Sigmoid colon (tissue), 7 donors: ENCODE measurements around the gene RBCK1. TPM values are rescaled to one million over a fixed set of nuclear protein-coding genes. Genes with fewer than 3 reads are reported as not detected.
"Not testable (repeated sequence)": the region's sequence is repeated elsewhere in the genome, so short reads cannot be mapped to it uniquely, and the experiment has no call there.

Source experiments
- DNase-seq: peaks from one replicate; pipeline ENCODE4 v3.0.0-alpha.2; 2019
- H3K27ac ChIP-seq, 4 donors: fragments of 200-600 bp; sonication (generic); one replicate each; pipeline ENCODE4 v1.5.1; 2016 to 2019; ENCODE audit warnings: mild to moderate bottlenecking in 1 of 4
- H3K27me3 ChIP-seq, 3 donors: fragments of 200-600 bp; sonication (generic); one replicate each; pipeline ENCODE4 v1.5.1; 2019; ENCODE audit warnings: mild to moderate bottlenecking in 1 of 3
- H3K36me3 ChIP-seq, 4 donors: fragments of 200-600 bp; sonication (generic); one replicate each; pipeline ENCODE4 v1.5.1; 2016 to 2019
- H3K4me1 ChIP-seq, 4 donors: fragments of 200-600 bp; sonication (generic); one replicate each; pipeline ENCODE4 v1.5.1; 2017 to 2019
- H3K4me3 ChIP-seq, 4 donors: fragments of 200-600 bp; sonication (generic); one replicate each; pipeline ENCODE4 v1.5.1; 2017 to 2019; ENCODE audit warnings: mild to moderate bottlenecking in 2 of 4, moderate library complexity in 1 of 4
- H3K9me3 ChIP-seq, 4 donors: fragments of 200-600 bp in 3 of 4; sonication (generic) in 3 of 4; one replicate each; pipeline versions ENCODE4 v1.5.1 to v1.6.1; 2013 to 2019
- EP300 ChIP-seq, 4 donors: sonication (generic); formaldehyde crosslinking; IDR thresholded peaks; one replicate each; pipeline ENCODE4 v1.6.1; 2017; ENCODE audit warnings: antibody characterized with exemption in 4 of 4
- POLR2A ChIP-seq, 2 donors: fragments of 450-650 bp; IDR thresholded peaks; one replicate each; pipeline ENCODE4 v1.6.1; 2016; ENCODE audit warnings: antibody characterized with exemption in 2 of 2, mild to moderate bottlenecking in 2 of 2, moderate library complexity in 2 of 2
- POLR2AphosphoS5 ChIP-seq, 4 donors: sonication (generic); formaldehyde crosslinking; IDR thresholded peaks; one replicate each; pipeline ENCODE4 v1.6.1; 2017; ENCODE audit warnings: antibody characterized with exemption in 4 of 4
- WGBS, 2 donors: extraction: QIAGEN DNeasy Blood & Tissue Kit; methylation state at CpG; one replicate each; pipeline ENCODE4 v1.1.7; 2013; 5-methylcytosine and 5-hydroxymethylcytosine counted together
- intact Hi-C: fragments of 100-400 bp; cut with DNase I; formaldehyde crosslinking; loops from one replicate; pipeline ENCODE4 v1.15.1; 2023
- polyA plus RNA-seq, 3 donors: library from polyadenylated mRNA; stranded (reverse); fragments of 200-250 nt; gene quantifications; one replicate each; pipeline ENCODE4 v1.2.3, GENCODE V29; 2013
- total RNA-seq, 4 donors: library from RNA; depleted of rRNA; stranded (reverse); fragments of >200 nt; gene quantifications; one replicate each; pipeline ENCODE4 v1.1.0, GENCODE V29; 2016
- TF ChIP-seq, protein P1 (sequence below), 4 experiments: fragments of 450-650 bp in 3 of 4; fragments of 200-600 bp in 1 of 4; IDR thresholded peaks; one replicate each; pipeline ENCODE4 v1.5.1; 2016 to 2019; ENCODE audit warnings: antibody characterized with exemption in 4 of 4, mild to moderate bottlenecking in 3 of 4, moderate library complexity in 2 of 4
- donor health status: healthy with polysubstance abuse.
- donor health status: Bipolar disorder and iron deficiency.
- donor health status: healthy.

The RBCK1 gene
- total and polyA plus RNA-seq, 7 donors = 60.7 to 197 (median 77.5) TPM

DNA sequence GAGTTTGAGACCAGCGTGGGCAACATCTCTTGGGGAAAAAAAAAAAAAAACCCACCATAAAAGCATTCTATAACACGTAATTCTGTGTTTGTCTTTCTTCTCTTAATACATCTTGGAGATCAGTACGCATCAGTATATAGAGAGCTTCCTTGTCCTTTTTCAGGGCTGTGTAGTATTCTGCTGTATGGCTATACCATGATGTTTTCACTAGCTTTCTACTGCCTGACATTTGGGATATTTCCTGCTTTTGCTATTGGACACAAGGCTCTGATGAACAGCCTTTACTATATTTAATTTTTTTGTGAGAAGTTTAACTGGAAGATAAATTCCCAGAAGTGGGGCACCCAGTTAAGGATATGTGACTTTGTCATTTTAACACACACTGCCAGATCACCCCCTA, 20.6 kb upstream of the RBCK1 start:
- Histone ChIP-seq H3K4me3 (no peak overlapping the region), H3K4me1 (no peaks in the 10 kb centered on the region), H3K9me3 (no peaks in the 10 kb centered on the region), H3K27ac (no peak overlapping the region), H3K27me3 (peaks cover 0 to 6% (median under 1%) of the 10 kb centered on the region in 3 donors), H3K36me3 (peaks cover 0 to 5% (median 0%) of the 10 kb centered on the region in 4 donors)
- no peak for DNase-seq
- WGBS, 2 donors = 94 to 96% methylated on average over 3 of the region's 3 CpGs
- TF ChIP-seq POLR2AphosphoS5 (IDR thresholded peaks at IDR 0.05) (no peak), POLR2A (IDR thresholded peaks at IDR 0.05) (no peak), EP300 (IDR thresholded peaks at IDR 0.05) (no peak)
- TF ChIP-seq, protein P1, sequence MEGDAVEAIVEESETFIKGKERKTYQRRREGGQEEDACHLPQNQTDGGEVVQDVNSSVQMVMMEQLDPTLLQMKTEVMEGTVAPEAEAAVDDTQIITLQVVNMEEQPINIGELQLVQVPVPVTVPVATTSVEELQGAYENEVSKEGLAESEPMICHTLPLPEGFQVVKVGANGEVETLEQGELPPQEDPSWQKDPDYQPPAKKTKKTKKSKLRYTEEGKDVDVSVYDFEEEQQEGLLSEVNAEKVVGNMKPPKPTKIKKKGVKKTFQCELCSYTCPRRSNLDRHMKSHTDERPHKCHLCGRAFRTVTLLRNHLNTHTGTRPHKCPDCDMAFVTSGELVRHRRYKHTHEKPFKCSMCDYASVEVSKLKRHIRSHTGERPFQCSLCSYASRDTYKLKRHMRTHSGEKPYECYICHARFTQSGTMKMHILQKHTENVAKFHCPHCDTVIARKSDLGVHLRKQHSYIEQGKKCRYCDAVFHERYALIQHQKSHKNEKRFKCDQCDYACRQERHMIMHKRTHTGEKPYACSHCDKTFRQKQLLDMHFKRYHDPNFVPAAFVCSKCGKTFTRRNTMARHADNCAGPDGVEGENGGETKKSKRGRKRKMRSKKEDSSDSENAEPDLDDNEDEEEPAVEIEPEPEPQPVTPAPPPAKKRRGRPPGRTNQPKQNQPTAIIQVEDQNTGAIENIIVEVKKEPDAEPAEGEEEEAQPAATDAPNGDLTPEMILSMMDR (IDR thresholded peaks at IDR 0.05) = no peak
- intact Hi-C loops = no loop called here

DNA sequence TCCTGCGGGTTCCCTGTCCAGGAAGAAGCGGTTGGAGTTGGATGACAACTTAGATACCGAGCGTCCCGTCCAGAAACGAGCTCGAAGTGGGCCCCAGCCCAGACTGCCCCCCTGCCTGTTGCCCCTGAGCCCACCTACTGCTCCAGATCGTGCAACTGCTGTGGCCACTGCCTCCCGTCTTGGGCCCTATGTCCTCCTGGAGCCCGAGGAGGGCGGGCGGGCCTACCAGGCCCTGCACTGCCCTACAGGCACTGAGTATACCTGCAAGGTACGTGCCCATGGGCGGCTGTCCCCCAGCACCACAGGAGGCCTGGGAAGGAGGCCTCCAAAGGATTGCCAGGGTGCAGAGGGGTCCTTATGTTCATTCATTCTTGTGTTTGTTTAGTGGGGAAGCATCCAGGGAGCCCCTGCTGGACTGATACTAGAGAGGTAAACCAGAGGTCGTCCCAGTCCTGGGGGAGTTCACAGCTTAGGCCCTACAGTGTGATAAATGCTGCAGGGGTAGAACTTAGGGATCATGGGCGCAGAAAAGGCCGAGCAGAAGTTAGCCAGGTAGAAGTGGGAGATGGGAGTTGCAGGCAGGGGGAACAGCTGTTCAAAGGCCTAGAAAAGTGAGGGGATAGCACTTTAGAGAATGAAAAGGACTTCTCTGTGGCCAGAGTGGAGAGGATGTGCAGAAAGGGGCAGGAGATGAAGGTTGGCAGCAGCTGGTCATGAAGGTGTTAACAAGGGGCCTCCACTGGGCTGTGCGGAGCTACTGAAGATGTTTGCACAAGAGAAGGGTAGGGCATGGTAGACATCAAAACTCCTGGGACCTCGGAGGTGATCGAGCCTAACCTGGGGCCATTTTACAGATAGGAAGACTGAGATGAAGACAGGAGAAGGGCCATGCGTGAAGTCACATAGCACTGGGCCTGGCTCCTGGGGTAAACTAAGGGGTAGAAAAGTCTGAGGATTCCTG, 19.8 kb upstream of the RBCK1 start:
- intact Hi-C loops = no loop called here
- no peak for DNase-seq
- peaks cover 0 to 5% (median 0%) of the 10 kb centered on the region in 4 donors for H3K36me3 ChIP-seq
- no peak overlapping the region for H3K27ac ChIP-seq
- no peaks in the 10 kb centered on the region for H3K4me1 ChIP-seq
- H3K27me3 ChIP-seq = no peaks in the 10 kb centered on the region
- no peaks in the 10 kb centered on the region for H3K9me3 ChIP-seq
- 88 to 90% methylated on average over 21 of the region's 21 CpGs for WGBS, 2 donors
- no peak overlapping the region for H3K4me3 ChIP-seq
- TF ChIP-seq, protein P1 (IDR thresholded peaks at IDR 0.05) = no peak

GRCh38 chr20:389220-389619, 18.9 kb upstream of the RBCK1 start:
- Histone ChIP-seq H3K4me1 (no peaks in the 10 kb centered on the region), H3K36me3 (peaks cover 0 to 5% (median 0%) of the 10 kb centered on the region in 4 donors), H3K9me3 (no peaks in the 10 kb centered on the region), H3K4me3 (no peak overlapping the region), H3K27ac (no peak overlapping the region), H3K27me3 (no peaks in the 10 kb centered on the region)
- intact Hi-C loops = no loop called here
- 87 to 95% methylated on average over 6 of the region's 6 CpGs for WGBS, 2 donors
- TF ChIP-seq, protein P1 (IDR thresholded peaks at IDR 0.05) = no peak
- TF ChIP-seq POLR2AphosphoS5 (IDR thresholded peaks at IDR 0.05) = no peak
- no peak for TF ChIP-seq POLR2A (IDR thresholded peaks at IDR 0.05)
- no peak for TF ChIP-seq EP300 (IDR thresholded peaks at IDR 0.05)
- DNase-seq = no peak

DNA sequence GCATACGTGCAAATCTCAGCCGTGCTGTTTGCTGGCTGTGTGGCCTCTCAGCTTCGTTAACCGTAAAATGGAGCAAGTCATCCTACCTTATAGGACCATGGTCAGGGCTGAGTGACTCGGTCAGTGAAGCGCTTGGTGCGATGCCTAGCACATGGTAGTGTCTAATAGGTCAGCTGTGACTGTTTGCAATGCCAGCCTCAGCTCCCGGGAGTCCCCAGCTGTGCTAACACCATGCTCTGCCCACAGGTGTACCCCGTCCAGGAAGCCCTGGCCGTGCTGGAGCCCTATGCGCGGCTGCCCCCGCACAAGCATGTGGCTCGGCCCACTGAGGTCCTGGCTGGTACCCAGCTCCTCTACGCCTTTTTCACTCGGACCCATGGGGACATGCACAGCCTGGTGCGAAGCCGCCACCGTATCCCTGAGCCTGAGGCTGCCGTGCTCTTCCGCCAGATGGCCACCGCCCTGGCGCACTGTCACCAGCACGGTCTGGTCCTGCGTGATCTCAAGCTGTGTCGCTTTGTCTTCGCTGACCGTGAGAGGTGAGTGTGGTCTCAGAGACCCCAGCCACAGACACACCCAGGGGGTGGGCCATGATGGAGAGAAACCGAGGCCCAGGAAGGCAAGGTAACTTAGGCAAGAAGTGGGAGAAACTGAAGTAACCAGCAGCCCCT, 16.9 kb upstream of the RBCK1 start:
- H3K27me3 ChIP-seq = no peaks in the 10 kb centered on the region
- 93 to 96% methylated on average over 29 of the region's 29 CpGs for WGBS, 2 donors
- H3K4me1 ChIP-seq = no peaks in the 10 kb centered on the region
- DNase-seq = no peak
- H3K4me3 ChIP-seq = no peak overlapping the region
- H3K27ac ChIP-seq = no peak overlapping the region
- H3K9me3 ChIP-seq = no peaks in the 10 kb centered on the region
- H3K36me3 ChIP-seq = peaks cover 0 to 7% (median 0%) of the 10 kb centered on the region in 4 donors
- TF ChIP-seq, protein P1 (IDR thresholded peaks at IDR 0.05) = no peak
- TF ChIP-seq EP300 (IDR thresholded peaks at IDR 0.05) = no peak
- TF ChIP-seq POLR2A (IDR thresholded peaks at IDR 0.05) = no peak
- TF ChIP-seq POLR2AphosphoS5 (IDR thresholded peaks at IDR 0.05) = no peak
- intact Hi-C loops = no loop called here

- H3K27ac ChIP-seq, H3K4me1 ChIP-seq, intact Hi-C loops, DNase-seq, H3K36me3 ChIP-seq, H3K4me3 ChIP-seq, H3K9me3 ChIP-seq, H3K27me3 ChIP-seq: not testable (repeated sequence)
- WGBS, 2 donors = 96 to 97% methylated on average over 2 of the region's 2 CpGs
Observed at GRCh38 chr20:393296-393695, 14.8 kb upstream of the RBCK1 start.
